Nasal cavity respiratory epithelium epithelial cell of viscerocranial mucosa (primary cell): ENCODE measurements around the gene ESCO1. TPM values are rescaled to one million over a fixed set of nuclear protein-coding genes. Genes with fewer than 3 reads are reported as not detected.

ENCODE experiments used
- total RNA-seq: library from RNA; depleted of rRNA; stranded (reverse); fragments of >200 nt; gene quantifications from 2 replicates; pipeline ENCODE4 v1.2.3, GENCODE V29; 2014

The ESCO1 gene
- 27.3 and 28.7 TPM in 2 replicates for total RNA-seq

DNA sequence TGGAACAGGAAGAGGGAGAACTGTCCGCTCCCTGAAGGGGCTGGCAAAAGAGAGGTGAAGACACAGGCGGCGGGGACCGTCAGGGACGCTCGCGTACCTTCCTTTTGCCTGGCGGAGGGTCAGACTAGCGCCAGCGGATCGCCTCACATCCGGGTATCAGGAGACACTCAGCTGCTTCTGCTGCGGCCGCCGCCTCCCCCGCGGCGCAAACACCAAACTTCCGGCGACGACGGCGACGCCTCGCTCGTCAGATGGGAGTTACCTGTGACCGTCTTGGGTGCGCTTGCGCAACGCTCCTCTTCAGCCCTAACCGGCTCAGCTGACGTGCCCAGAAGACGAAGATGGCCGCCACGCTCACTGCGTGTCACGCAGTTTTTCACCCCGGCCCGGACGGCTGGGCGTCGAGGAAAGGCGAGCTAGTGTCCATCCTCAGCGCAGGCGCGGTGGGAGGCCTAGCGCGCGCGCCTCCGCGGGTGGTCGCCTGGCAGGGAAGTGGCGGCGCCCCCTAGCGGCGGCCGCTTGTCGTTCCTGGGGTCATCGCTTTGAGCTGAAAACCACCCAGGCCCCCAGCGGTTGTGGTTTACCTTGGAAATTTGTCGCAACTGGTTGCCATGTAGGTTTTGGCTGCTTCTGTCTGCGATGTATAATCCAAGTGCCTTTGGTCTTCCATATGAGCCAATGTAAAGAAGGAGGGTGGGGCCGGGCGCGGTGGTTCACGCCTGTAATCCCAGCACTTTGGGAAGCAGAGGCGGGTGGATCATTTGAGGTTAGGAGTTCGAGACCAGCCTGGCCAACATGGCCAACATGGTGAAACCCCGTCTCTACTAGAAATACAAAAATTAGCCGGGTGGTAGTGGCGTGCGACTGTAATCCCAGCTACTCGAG lies at the start of gene ESCO1:
Gene ESCO1 (minus strand): TSS at position 179 of the 885 bp plus-strand sequence. CDS start 25,861 bp downstream, outside the sequence.

DNA sequence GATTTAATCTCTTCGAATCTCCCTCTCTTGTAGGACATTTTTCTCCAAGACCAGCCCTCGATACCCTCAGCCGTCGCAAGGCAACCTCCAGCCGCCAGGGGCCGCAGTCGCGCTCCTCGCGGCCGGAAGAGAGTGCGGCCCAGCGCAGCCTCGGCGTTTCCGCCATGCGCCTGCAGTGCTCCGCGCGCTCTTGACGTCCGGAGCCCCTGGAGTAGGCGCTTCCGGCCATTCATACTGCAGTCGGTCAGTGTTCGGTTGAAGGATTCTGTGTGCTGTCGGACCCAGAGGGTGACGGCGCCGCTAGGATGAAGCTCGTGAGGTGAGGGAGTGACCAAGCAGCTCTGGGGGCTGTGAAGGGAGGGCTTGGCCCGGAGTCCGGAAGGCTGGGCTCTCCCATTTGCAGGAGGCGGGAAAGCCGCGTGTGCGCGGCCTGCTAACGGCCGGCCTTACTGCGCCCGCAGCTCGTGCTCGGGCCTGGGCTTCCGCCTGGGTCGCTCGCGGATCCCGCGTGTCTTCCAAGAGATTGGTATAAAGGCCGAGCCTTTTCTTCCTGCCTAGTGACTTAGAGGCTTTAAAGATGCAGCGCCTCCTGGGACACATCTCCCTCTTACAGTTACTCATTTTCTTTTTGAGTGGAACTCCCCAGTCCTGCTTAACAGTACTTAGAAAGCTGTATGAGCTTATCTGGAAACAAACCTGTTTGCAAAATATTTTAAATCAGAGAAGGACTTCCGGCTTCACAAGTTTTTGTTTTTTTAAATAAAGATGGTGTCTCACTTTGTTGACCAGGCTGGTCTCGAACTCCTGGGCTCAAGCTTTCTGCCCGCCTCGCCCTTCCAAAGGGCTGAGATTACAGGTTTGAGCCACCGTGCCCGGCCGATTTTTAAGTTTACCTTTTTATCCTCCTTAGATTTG lies 11.9 kb upstream of the ESCO1 start, which contains the start of gene SNRPD1:
Gene SNRPD1 (plus strand): TSS at position 190 of the 915 bp plus-strand sequence. CDS start 116 bp downstream, at position 306.

Other genes starting within 250 kb of the ESCO1 start
- 10.6 and 30.2 TPM in 2 replicates for gene SNRPD1, start 11.6 kb upstream of the ESCO1 start, total RNA-seq
- 10.6 and 14.2 TPM in 2 replicates for gene ABHD3, start 104.1 kb upstream of the ESCO1 start, total RNA-seq
- 74.5 and 94.5 TPM in 2 replicates for gene MIB1, start 140.1 kb upstream of the ESCO1 start, total RNA-seq